ENCODE measurements around the gene ATAD3B.

- TF ChIP-seq CBX3 (IDR thresholded peaks at IDR 0.05; ENCODE audit: low read depth) (no peak), REST (IDR thresholded peaks at IDR 0.05; ENCODE audit: low read depth) (no peak), CTCF (IDR thresholded peaks at IDR 0.05 in 2 of 3, conservative IDR thresholded peaks at IDR 0.05 in 1 of 3; ENCODE audit: borderline replicate concordance in 1 of 3, insufficient read depth in 1 of 3, low read depth in 2 of 3, low read length in 2 of 3) (no peak), SP1 (IDR thresholded peaks at IDR 0.05; ENCODE audit: low read depth) (no peak), ZNF274 (IDR thresholded peaks at IDR 0.05; ENCODE audit: low read depth, low read length) (no peak), POLR2A (IDR thresholded peaks at IDR 0.05; ENCODE audit: borderline replicate concordance, extremely low read depth, insufficient read depth, insufficient read length) (no peak), YY1 (IDR thresholded peaks at IDR 0.05; ENCODE audit: extremely low read depth, insufficient replicate concordance, low read depth, low read length) (no peak), ZFX (IDR thresholded peaks at IDR 0.05) (no peak), EZH2 (IDR thresholded peaks at IDR 0.05) (no peak), ZBTB33 (IDR thresholded peaks at IDR 0.05; ENCODE audit: extremely low read depth, insufficient replicate concordance, low read length) (no peak), CEBPB (IDR thresholded peaks at IDR 0.05; ENCODE audit: low read depth) (no peak)
These were observed 33.6 kb upstream of the ATAD3B start for GRCh38 chr1:1437904-1438376.
